H1 (cell line): ENCODE measurements around the gene TFCP2. TPM values are rescaled to one million over a fixed set of nuclear protein-coding genes. Genes with fewer than 3 reads are reported as not detected.

Experiments
- polyA plus RNA-seq, 7 experiments: library from polyadenylated mRNA; depleted of rRNA in 3 of 7; stranded (reverse) in 5 of 7; unstranded in 2 of 7; fragments of >200 nt in 5 of 7; fragments of 200-250 nt in 2 of 7; gene quantifications; 1 replicate in 5 of 7; 2 replicates in 1 of 7; 4 replicates in 1 of 7; pipeline versions ENCODE4 v1.2.1 to v1.2.3, GENCODE V29; 2011 to 2013; ENCODE audit warnings: missing spikeins in 2 of 7, mixed read lengths in 2 of 7
- total RNA-seq: library from RNA; stranded (reverse); fragmentation: NEBNext Ultra II Directional; extraction: Animal tissue kit (Norgen Biotek cat#: 25700); gene quantifications from 2 replicates; pipeline ENCODE4 v1.2.1, GENCODE V29; 2021
- TF ChIP-seq, protein P1 (sequence below): IDR thresholded peaks from 2 replicates; pipeline ENCODE4 v1.6.1; 2012; ENCODE audit warnings: low read length, inconsistent platforms
- TF ChIP-seq, protein P2 (sequence below): fragments of 300-600 bp; sonication (generic); IDR thresholded peaks from 2 replicates; pipeline ENCODE4 v1.7.1; 2012; ENCODE audit warnings: low read length, moderate library complexity, mild to moderate bottlenecking, inconsistent platforms; ENCODE audit not compliant: insufficient replicate concordance

The TFCP2 gene
- total and polyA plus RNA-seq, 2 of the 8 experiments (the other 6 are each of a cell fraction or from before 2014, with no cell fraction given): 19.8 to 49.2 TPM

DNA sequence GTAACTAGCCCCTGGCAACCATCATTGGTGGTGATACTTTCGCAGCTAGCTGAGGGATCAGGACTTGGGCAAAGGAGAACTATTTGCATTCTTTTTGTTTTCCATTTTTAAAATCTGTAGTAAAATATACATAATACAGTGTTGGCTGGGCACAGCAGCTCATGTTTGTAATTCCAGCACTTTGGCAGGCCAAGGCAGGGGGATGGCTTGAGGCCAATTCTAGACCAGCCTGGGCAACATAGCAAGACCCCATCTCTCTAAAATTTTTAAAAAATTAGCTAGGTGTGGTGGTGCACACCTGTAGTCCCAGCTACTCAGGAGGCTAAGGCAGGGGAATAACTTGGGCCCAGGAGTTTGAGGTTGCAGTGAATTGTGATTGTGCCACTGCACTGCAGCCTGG lies 20.0 kb downstream of the TFCP2 start (continued):
- TF ChIP-seq, protein P1, sequence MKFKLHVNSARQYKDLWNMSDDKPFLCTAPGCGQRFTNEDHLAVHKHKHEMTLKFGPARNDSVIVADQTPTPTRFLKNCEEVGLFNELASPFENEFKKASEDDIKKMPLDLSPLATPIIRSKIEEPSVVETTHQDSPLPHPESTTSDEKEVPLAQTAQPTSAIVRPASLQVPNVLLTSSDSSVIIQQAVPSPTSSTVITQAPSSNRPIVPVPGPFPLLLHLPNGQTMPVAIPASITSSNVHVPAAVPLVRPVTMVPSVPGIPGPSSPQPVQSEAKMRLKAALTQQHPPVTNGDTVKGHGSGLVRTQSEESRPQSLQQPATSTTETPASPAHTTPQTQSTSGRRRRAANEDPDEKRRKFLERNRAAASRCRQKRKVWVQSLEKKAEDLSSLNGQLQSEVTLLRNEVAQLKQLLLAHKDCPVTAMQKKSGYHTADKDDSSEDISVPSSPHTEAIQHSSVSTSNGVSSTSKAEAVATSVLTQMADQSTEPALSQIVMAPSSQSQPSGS: no peak
- TF ChIP-seq, protein P2, sequence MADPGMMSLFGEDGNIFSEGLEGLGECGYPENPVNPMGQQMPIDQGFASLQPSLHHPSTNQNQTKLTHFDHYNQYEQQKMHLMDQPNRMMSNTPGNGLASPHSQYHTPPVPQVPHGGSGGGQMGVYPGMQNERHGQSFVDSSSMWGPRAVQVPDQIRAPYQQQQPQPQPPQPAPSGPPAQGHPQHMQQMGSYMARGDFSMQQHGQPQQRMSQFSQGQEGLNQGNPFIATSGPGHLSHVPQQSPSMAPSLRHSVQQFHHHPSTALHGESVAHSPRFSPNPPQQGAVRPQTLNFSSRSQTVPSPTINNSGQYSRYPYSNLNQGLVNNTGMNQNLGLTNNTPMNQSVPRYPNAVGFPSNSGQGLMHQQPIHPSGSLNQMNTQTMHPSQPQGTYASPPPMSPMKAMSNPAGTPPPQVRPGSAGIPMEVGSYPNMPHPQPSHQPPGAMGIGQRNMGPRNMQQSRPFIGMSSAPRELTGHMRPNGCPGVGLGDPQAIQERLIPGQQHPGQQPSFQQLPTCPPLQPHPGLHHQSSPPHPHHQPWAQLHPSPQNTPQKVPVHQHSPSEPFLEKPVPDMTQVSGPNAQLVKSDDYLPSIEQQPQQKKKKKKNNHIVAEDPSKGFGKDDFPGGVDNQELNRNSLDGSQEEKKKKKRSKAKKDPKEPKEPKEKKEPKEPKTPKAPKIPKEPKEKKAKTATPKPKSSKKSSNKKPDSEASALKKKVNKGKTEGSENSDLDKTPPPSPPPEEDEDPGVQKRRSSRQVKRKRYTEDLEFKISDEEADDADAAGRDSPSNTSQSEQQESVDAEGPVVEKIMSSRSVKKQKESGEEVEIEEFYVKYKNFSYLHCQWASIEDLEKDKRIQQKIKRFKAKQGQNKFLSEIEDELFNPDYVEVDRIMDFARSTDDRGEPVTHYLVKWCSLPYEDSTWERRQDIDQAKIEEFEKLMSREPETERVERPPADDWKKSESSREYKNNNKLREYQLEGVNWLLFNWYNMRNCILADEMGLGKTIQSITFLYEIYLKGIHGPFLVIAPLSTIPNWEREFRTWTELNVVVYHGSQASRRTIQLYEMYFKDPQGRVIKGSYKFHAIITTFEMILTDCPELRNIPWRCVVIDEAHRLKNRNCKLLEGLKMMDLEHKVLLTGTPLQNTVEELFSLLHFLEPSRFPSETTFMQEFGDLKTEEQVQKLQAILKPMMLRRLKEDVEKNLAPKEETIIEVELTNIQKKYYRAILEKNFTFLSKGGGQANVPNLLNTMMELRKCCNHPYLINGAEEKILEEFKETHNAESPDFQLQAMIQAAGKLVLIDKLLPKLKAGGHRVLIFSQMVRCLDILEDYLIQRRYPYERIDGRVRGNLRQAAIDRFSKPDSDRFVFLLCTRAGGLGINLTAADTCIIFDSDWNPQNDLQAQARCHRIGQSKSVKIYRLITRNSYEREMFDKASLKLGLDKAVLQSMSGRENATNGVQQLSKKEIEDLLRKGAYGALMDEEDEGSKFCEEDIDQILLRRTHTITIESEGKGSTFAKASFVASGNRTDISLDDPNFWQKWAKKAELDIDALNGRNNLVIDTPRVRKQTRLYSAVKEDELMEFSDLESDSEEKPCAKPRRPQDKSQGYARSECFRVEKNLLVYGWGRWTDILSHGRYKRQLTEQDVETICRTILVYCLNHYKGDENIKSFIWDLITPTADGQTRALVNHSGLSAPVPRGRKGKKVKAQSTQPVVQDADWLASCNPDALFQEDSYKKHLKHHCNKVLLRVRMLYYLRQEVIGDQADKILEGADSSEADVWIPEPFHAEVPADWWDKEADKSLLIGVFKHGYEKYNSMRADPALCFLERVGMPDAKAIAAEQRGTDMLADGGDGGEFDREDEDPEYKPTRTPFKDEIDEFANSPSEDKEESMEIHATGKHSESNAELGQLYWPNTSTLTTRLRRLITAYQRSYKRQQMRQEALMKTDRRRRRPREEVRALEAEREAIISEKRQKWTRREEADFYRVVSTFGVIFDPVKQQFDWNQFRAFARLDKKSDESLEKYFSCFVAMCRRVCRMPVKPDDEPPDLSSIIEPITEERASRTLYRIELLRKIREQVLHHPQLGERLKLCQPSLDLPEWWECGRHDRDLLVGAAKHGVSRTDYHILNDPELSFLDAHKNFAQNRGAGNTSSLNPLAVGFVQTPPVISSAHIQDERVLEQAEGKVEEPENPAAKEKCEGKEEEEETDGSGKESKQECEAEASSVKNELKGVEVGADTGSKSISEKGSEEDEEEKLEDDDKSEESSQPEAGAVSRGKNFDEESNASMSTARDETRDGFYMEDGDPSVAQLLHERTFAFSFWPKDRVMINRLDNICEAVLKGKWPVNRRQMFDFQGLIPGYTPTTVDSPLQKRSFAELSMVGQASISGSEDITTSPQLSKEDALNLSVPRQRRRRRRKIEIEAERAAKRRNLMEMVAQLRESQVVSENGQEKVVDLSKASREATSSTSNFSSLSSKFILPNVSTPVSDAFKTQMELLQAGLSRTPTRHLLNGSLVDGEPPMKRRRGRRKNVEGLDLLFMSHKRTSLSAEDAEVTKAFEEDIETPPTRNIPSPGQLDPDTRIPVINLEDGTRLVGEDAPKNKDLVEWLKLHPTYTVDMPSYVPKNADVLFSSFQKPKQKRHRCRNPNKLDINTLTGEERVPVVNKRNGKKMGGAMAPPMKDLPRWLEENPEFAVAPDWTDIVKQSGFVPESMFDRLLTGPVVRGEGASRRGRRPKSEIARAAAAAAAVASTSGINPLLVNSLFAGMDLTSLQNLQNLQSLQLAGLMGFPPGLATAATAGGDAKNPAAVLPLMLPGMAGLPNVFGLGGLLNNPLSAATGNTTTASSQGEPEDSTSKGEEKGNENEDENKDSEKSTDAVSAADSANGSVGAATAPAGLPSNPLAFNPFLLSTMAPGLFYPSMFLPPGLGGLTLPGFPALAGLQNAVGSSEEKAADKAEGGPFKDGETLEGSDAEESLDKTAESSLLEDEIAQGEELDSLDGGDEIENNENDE: no peak
